Testis (tissue), 3 donors: ENCODE measurements around the gene SPEN. TPM values are rescaled to one million over a fixed set of nuclear protein-coding genes. Genes with fewer than 3 reads are reported as not detected.

ENCODE experiments used
- DNase-seq: peaks from one replicate; pipeline ENCODE4 v3.0.0-alpha.2; 2019
- H3K27ac ChIP-seq, 2 donors: fragments of 200-600 bp; sonication (generic); one replicate each; pipeline ENCODE4 v1.5.1; 2019
- H3K27me3 ChIP-seq: fragments of 200-600 bp; sonication (generic); one replicate; pipeline ENCODE4 v1.5.1; 2019
- H3K36me3 ChIP-seq: fragments of 200-600 bp; sonication (generic); one replicate; pipeline ENCODE4 v1.5.1; 2017; ENCODE audit warnings: low read depth; ENCODE audit errors: missing control alignments
- H3K4me1 ChIP-seq: fragments of 200-600 bp; sonication (generic); one replicate; pipeline ENCODE4 v1.5.1; 2019
- H3K4me3 ChIP-seq, 2 donors: fragments of 200-600 bp; sonication (generic); one replicate each; pipeline ENCODE4 v1.5.1; 2017 to 2019
- H3K9me3 ChIP-seq: fragments of 200-600 bp; sonication (generic); one replicate; pipeline ENCODE4 v1.5.1; 2017
- POLR2A ChIP-seq: fragments of 450-650 bp; IDR thresholded peaks from one replicate; pipeline ENCODE4 v1.6.1; 2017; ENCODE audit warnings: antibody characterized with exemption, mild to moderate bottlenecking, moderate library complexity
- WGBS, 2 donors: methylation state at CpG; one replicate each; pipeline ENCODE4 v1.1.5; 2018; 5-methylcytosine and 5-hydroxymethylcytosine counted together
- intact Hi-C: fragments of 100-400 bp; cut with DNase I; formaldehyde crosslinking; loops from one replicate; pipeline ENCODE4 v1.15.1; 2023; ENCODE audit warnings: low total_unique reads
- polyA plus RNA-seq: library from polyadenylated mRNA; stranded (reverse); fragments of 350-450 nt; fragmentation: Illumina TruSeq; extraction: RNeasy Lipid Tissue Mini Kit (QIAGEN cat#74804); gene quantifications from one replicate; pipeline ENCODE4 v1.2.3, GENCODE V29; 2014; ENCODE audit warnings: low read depth, low replicate concordance; ENCODE audit not compliant: insufficient read depth
- total RNA-seq, 2 donors: library from RNA; depleted of rRNA; stranded (reverse); fragments of >200 nt; gene quantifications; one replicate each; pipeline ENCODE4 v1.2.3, GENCODE V29; 2016
- TF ChIP-seq, protein P1 (sequence below), 3 experiments: fragments of 450-650 bp in 2 of 3; fragments of 200-600 bp in 1 of 3; sonication (generic) in 1 of 3; IDR thresholded peaks; one replicate each; pipeline ENCODE4 v1.5.1; 2016 to 2019; ENCODE audit warnings: antibody characterized with exemption in 3 of 3, mild to moderate bottlenecking in 2 of 3, moderate library complexity in 1 of 3

Gene SPEN
- total and polyA plus RNA-seq, 3 donors from 2014 or later = 53.2 to 60.6 (median 54.8) TPM

DNA sequence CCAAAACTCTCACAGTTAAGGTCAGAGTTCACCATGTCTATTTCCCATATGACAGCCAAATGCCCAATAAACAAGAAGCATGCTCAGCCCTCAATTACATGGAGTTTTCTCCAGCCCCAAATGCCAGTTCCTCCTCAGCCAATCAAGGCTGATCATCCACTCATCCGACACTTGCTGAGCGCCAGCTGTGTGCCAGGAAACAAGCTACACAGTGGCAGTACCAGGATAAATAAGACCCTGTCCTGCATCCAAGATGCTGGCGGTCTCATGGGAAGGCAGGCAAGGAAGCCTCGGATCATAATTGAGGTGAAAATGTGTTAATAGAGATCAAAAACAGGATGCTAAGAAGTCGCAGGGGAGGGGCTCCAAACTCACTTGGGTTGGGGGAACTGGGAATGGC, 120.7 kb downstream of the SPEN start:
- Histone ChIP-seq H3K4me1 (peaks cover 12% of the 10 kb centered on the region), H3K9me3 (no peaks in the 10 kb centered on the region), H3K4me3 (no peak overlapping the region), H3K27ac (no peak overlapping the region), H3K27me3 (no peaks in the 10 kb centered on the region), H3K36me3 (no peaks in the 10 kb centered on the region)
- intact Hi-C loops = no loop called here
- 90 to 95% methylated on average over 5 of the region's 5 CpGs for WGBS, 2 donors
- TF ChIP-seq, protein P1, sequence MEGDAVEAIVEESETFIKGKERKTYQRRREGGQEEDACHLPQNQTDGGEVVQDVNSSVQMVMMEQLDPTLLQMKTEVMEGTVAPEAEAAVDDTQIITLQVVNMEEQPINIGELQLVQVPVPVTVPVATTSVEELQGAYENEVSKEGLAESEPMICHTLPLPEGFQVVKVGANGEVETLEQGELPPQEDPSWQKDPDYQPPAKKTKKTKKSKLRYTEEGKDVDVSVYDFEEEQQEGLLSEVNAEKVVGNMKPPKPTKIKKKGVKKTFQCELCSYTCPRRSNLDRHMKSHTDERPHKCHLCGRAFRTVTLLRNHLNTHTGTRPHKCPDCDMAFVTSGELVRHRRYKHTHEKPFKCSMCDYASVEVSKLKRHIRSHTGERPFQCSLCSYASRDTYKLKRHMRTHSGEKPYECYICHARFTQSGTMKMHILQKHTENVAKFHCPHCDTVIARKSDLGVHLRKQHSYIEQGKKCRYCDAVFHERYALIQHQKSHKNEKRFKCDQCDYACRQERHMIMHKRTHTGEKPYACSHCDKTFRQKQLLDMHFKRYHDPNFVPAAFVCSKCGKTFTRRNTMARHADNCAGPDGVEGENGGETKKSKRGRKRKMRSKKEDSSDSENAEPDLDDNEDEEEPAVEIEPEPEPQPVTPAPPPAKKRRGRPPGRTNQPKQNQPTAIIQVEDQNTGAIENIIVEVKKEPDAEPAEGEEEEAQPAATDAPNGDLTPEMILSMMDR (IDR thresholded peaks at IDR 0.05) = no peak
- no peak for TF ChIP-seq POLR2A
- no peak for DNase-seq

DNA sequence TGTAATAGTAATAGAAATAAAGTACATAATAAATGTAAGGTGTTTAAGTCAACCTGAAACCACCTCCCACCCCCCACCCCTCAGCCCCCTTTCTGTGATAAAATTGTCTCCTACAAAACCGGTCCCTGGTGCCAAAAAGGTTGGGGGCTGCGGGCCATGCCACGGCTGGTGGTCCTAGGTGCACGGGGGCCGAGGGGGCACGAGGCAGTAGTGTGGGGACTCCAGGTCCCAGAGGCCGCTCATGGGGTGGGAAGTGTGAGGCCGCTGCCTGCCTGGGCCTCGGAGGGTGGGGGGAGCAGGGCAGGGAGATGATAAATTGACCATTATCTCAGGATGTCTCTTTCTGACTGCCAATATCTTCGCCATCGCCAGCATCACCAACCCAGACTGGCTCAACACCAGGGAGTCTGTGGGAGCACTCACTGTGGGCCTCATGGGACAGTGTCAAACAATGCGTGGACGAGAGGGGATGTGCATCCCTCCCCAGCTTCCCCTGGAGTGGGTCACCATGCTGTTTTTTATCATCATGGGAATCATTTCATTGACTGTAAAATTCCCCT, 121.9 kb downstream of the SPEN start:
- Histone ChIP-seq H3K4me1 (peaks cover 9% of the 10 kb centered on the region), H3K27ac (no peak overlapping the region), H3K4me3 (no peak overlapping the region), H3K9me3 (no peaks in the 10 kb centered on the region), H3K36me3 (no peaks in the 10 kb centered on the region), H3K27me3 (no peaks in the 10 kb centered on the region)
- 91 to 98% methylated on average over 13 of the region's 13 CpGs for WGBS, 2 donors
- no peak for DNase-seq
- intact Hi-C loops = no loop called here
- no peak for TF ChIP-seq POLR2A
- TF ChIP-seq, protein P1 (IDR thresholded peaks at IDR 0.05) = no peak

DNA sequence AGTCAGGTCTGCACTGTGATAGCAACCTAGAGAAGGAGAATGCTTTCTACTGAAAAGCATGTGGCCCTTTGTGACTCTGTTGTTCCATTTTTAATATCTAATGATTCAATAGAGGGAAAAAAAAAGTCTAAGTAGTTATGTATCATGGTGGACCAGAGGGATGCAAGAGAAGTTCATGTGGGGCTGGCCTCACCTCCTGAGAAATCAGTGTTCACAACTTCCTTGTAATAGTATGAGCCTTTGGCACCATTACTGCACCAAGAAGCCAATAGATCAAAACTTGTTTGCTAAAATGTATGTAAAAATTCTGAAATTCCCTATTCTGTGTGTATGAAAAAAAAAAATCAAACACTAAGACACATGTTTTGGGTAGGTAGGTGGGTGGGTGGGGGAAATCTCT, 123.4 kb downstream of the SPEN start:
- intact Hi-C loops = no loop called here
- Histone ChIP-seq H3K4me1 (peaks cover 12% of the 10 kb centered on the region), H3K36me3 (no peaks in the 10 kb centered on the region), H3K9me3 (no peaks in the 10 kb centered on the region), H3K27ac (no peak overlapping the region), H3K4me3 (no peak overlapping the region), H3K27me3 (no peaks in the 10 kb centered on the region)
- TF ChIP-seq POLR2A = no peak
- TF ChIP-seq, protein P1 (IDR thresholded peaks at IDR 0.05) = no peak
- DNase-seq = no peak

DNA sequence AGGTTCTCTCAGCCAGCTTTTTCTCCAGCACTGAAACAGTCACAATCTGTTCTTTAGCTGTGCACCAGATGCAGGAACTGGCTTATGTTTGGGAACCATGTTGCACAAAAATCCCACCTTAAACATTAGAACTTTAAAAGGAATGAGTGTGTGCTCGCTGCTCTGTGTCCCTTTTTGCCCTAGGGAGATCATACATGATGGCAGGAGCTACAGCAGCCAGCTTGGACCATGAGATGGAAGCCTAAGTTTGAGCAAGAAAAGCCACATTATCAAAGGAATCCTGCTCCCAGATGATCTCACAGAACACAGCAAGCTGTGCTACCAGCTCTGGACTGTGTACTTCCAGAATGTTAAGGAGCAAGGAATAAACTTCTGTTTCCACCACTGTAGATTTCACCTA, 124.9 kb downstream of the SPEN start:
- intact Hi-C loops = no loop called here
- H3K4me1 ChIP-seq = peaks cover 12% of the 10 kb centered on the region
- no peaks in the 10 kb centered on the region for H3K27me3 ChIP-seq
- H3K4me3 ChIP-seq = no peak overlapping the region
- H3K9me3 ChIP-seq = no peaks in the 10 kb centered on the region
- H3K27ac ChIP-seq = no peak overlapping the region
- no peak for DNase-seq
- WGBS, 2 donors = 86 to 100% methylated on average over 1 of the region's 1 CpG
- no peak for TF ChIP-seq POLR2A
- TF ChIP-seq, protein P1 (IDR thresholded peaks at IDR 0.05) = no peak
- no peaks in the 10 kb centered on the region for H3K36me3 ChIP-seq

DNA sequence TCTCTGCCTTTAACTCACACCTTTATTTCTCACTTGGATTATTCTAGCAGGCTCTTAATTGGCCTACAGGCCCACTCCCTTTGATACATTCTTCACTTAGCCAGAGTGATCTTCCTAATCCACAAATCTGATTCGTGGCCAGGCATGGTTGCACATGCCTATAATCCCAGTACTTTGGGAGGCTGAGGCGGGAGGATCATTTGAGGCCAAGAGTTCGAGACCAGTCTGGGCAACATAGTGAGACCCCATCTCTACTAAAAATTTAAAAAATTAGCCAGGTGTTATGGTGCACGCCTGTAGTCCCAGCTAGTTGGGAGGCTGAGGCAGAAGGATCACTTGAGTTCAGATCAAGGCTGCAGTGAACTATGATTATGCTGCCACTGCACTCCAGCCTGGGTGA, 126.3 kb downstream of the SPEN start:
- Histone ChIP-seq H3K4me3 (no peak overlapping the region), H3K9me3 (no peaks in the 10 kb centered on the region), H3K27me3 (no peaks in the 10 kb centered on the region), H3K4me1 (peaks cover 12% of the 10 kb centered on the region), H3K27ac (no peak overlapping the region), H3K36me3 (no peaks in the 10 kb centered on the region)
- DNase-seq = no peak
- TF ChIP-seq, protein P1 (IDR thresholded peaks at IDR 0.05) = no peak
- intact Hi-C loops = no loop called here
- 90 to 96% methylated on average over 4 of the region's 4 CpGs for WGBS, 2 donors
